IPS DF 6.9 (cell line): ENCODE measurements around the gene TRPM1.

Experiments used
- DNase-seq: peaks from one replicate; pipeline ENCODE4 v3.0.0-alpha.2; 2013; ENCODE audit warnings: low read depth, low spot score
- H3K27ac ChIP-seq: one replicate; pipeline ENCODE4 v1.5.1; 2013; ENCODE audit warnings: low read length, control low read depth
- H3K27me3 ChIP-seq: 2 replicates; pipeline ENCODE4 v1.6.1; 2013; ENCODE audit warnings: mild to moderate bottlenecking, low read length; ENCODE audit not compliant: control insufficient read depth, insufficient read depth
- H3K36me3 ChIP-seq: 2 replicates; pipeline ENCODE4 v1.6.1; 2013; ENCODE audit warnings: low read length; ENCODE audit not compliant: control insufficient read depth, insufficient read depth
- H3K4me1 ChIP-seq: 2 replicates; pipeline ENCODE4 v1.6.1; 2013; ENCODE audit warnings: low read length; ENCODE audit not compliant: control insufficient read depth, insufficient read depth
- H3K4me3 ChIP-seq: 2 replicates; pipeline ENCODE4 v1.5.1; 2013; ENCODE audit warnings: mild to moderate bottlenecking, low read length
- H3K9me3 ChIP-seq: 2 replicates; pipeline ENCODE4 v1.6.1; 2013; ENCODE audit warnings: low read length, inconsistent platforms; ENCODE audit not compliant: control insufficient read depth, insufficient read depth
- WGBS: extraction: QIAGEN DNeasy Blood & Tissue Kit; methylation state at CpG from one replicate; pipeline ENCODE4 v1.1.7; 2013; ENCODE audit warnings: mixed read lengths, missing lambda C conversion rate; ENCODE audit not compliant: insufficient read length, insufficient coverage; 5-methylcytosine and 5-hydroxymethylcytosine counted together

TRPM1 gene

GRCh38 chr15:31036783-31037182, 64.7 kb downstream of the TRPM1 start:
- DNase-seq = no peak
- H3K4me1 ChIP-seq = no peaks in the 10 kb centered on the region
- no peaks in the 10 kb centered on the region for H3K36me3 ChIP-seq
- H3K4me3 ChIP-seq = no peak overlapping the region
- H3K9me3 ChIP-seq = no peaks in the 10 kb centered on the region
- H3K27me3 ChIP-seq = no peaks in the 10 kb centered on the region
- H3K27ac ChIP-seq = no peak overlapping the region
- no CpG with 5 or more reads among the region's 9 CpGs for WGBS

- H3K9me3 ChIP-seq = no peaks in the 10 kb centered on the region
- no peak overlapping the region for H3K4me3 ChIP-seq
- H3K27me3 ChIP-seq = no peaks in the 10 kb centered on the region
- no peaks in the 10 kb centered on the region for H3K4me1 ChIP-seq
- H3K27ac ChIP-seq = no peak overlapping the region
- WGBS = no CpG with 5 or more reads among the region's 7 CpGs
- DNase-seq = no peak
- no peaks in the 10 kb centered on the region for H3K36me3 ChIP-seq
These were observed 65.9 kb downstream of the TRPM1 start for GRCh38 chr15:31035610-31036009.

GRCh38 chr15:31034152-31034551, 67.4 kb downstream of the TRPM1 start:
- no peaks in the 10 kb centered on the region for H3K9me3 ChIP-seq
- H3K36me3 ChIP-seq = no peaks in the 10 kb centered on the region
- WGBS = no CpG with 5 or more reads among the region's 4 CpGs
- H3K4me1 ChIP-seq = no peaks in the 10 kb centered on the region
- no peaks in the 10 kb centered on the region for H3K27me3 ChIP-seq
- H3K4me3 ChIP-seq = no peak overlapping the region
- no peak for DNase-seq
- no peak overlapping the region for H3K27ac ChIP-seq

GRCh38 chr15:31032961-31033371, 68.6 kb downstream of the TRPM1 start:
- no peaks in the 10 kb centered on the region for H3K36me3 ChIP-seq
- no peaks in the 10 kb centered on the region for H3K9me3 ChIP-seq
- H3K4me3 ChIP-seq = no peak overlapping the region
- DNase-seq = no peak
- no CpG with 5 or more reads among the region's 5 CpGs for WGBS
- no peaks in the 10 kb centered on the region for H3K4me1 ChIP-seq
- H3K27ac ChIP-seq = no peak overlapping the region
- no peaks in the 10 kb centered on the region for H3K27me3 ChIP-seq

- no CpG with 5 or more reads among the region's 3 CpGs for WGBS
- H3K36me3 ChIP-seq = no peaks in the 10 kb centered on the region
- H3K4me1 ChIP-seq = no peaks in the 10 kb centered on the region
- H3K27me3 ChIP-seq = no peaks in the 10 kb centered on the region
- H3K4me3 ChIP-seq = no peak overlapping the region
- H3K27ac ChIP-seq = no peak overlapping the region
- DNase-seq = no peak
- H3K9me3 ChIP-seq = no peaks in the 10 kb centered on the region
These were observed 70.0 kb downstream of the TRPM1 start for GRCh38 chr15:31031471-31032067.

- no CpG with 5 or more reads among the region's 8 CpGs for WGBS
- peaks cover 9% of the 10 kb centered on the region for H3K4me1 ChIP-seq
- no peaks in the 10 kb centered on the region for H3K9me3 ChIP-seq
- H3K27me3 ChIP-seq = no peaks in the 10 kb centered on the region
- no peaks in the 10 kb centered on the region for H3K36me3 ChIP-seq
- H3K27ac ChIP-seq = no peak overlapping the region
- DNase-seq = no peak
- H3K4me3 ChIP-seq = no peak overlapping the region
These were observed 73.5 kb downstream of the TRPM1 start for GRCh38 chr15:31027910-31028578.

GRCh38 chr15:31025996-31026395, 75.5 kb downstream of the TRPM1 start:
- Histone ChIP-seq H3K36me3 (no peaks in the 10 kb centered on the region), H3K27ac (no peak overlapping the region), H3K4me1 (peaks cover 9% of the 10 kb centered on the region), H3K9me3 (no peaks in the 10 kb centered on the region), H3K27me3 (no peaks in the 10 kb centered on the region), H3K4me3 (no peak overlapping the region)
- no peak for DNase-seq
- no CpG with 5 or more reads among the region's 25 CpGs for WGBS

GRCh38 chr15:31024979-31025378, 76.5 kb downstream of the TRPM1 start:
- no peaks in the 10 kb centered on the region for H3K9me3 ChIP-seq
- no CpG with 5 or more reads among the region's 3 CpGs for WGBS
- no peaks in the 10 kb centered on the region for H3K36me3 ChIP-seq
- H3K4me3 ChIP-seq = no peak overlapping the region
- DNase-seq = no peak
- no peak overlapping the region for H3K27ac ChIP-seq
- H3K27me3 ChIP-seq = no peaks in the 10 kb centered on the region
- peaks cover 9% of the 10 kb centered on the region for H3K4me1 ChIP-seq

- H3K4me1 ChIP-seq = peaks cover 9% of the 10 kb centered on the region
- H3K9me3 ChIP-seq = no peaks in the 10 kb centered on the region
- H3K27me3 ChIP-seq = no peaks in the 10 kb centered on the region
- H3K36me3 ChIP-seq = no peaks in the 10 kb centered on the region
- no CpG with 5 or more reads among the region's 5 CpGs for WGBS
- DNase-seq = no peak
- H3K27ac ChIP-seq = no peak overlapping the region
- H3K4me3 ChIP-seq = no peak overlapping the region
These were observed 77.2 kb downstream of the TRPM1 start for GRCh38 chr15:31024330-31024729.

GRCh38 chr15:31023841-31024240, 77.7 kb downstream of the TRPM1 start:
- Histone ChIP-seq H3K36me3 (no peaks in the 10 kb centered on the region), H3K9me3 (no peaks in the 10 kb centered on the region), H3K27ac (no peak overlapping the region), H3K4me1 (peaks cover 9% of the 10 kb centered on the region), H3K4me3 (no peak overlapping the region), H3K27me3 (no peaks in the 10 kb centered on the region)
- no CpG with 5 or more reads among the region's 5 CpGs for WGBS
- no peak for DNase-seq
